AG10803 (cell line): Measurements from ENCODE around the gene MIOS.

Source experiments
- DNase-seq: peaks from one replicate; pipeline ENCODE4 v3.0.0; 2010; ENCODE audit warnings: low read depth
- H3K4me3 ChIP-seq: 2 replicates; pipeline ENCODE4 v1.5.1; 2011; ENCODE audit warnings: mild to moderate bottlenecking, low read length, control low read depth
- TF ChIP-seq, protein P1 (sequence below): conservative IDR thresholded peaks from 2 replicates; pipeline ENCODE4 v1.5.1; 2011; ENCODE audit warnings: mild to moderate bottlenecking, low read length, control low read depth, inconsistent platforms

Gene MIOS

GRCh38 chr7:7620236-7620635 is 53.6 kb downstream of the MIOS start:
- DNase-seq, result no peak
- no peak overlapping the region for H3K4me3 ChIP-seq
- TF ChIP-seq, protein P1, sequence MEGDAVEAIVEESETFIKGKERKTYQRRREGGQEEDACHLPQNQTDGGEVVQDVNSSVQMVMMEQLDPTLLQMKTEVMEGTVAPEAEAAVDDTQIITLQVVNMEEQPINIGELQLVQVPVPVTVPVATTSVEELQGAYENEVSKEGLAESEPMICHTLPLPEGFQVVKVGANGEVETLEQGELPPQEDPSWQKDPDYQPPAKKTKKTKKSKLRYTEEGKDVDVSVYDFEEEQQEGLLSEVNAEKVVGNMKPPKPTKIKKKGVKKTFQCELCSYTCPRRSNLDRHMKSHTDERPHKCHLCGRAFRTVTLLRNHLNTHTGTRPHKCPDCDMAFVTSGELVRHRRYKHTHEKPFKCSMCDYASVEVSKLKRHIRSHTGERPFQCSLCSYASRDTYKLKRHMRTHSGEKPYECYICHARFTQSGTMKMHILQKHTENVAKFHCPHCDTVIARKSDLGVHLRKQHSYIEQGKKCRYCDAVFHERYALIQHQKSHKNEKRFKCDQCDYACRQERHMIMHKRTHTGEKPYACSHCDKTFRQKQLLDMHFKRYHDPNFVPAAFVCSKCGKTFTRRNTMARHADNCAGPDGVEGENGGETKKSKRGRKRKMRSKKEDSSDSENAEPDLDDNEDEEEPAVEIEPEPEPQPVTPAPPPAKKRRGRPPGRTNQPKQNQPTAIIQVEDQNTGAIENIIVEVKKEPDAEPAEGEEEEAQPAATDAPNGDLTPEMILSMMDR, result no peak

GRCh38 chr7:7620644-7621210 is 54.0 kb downstream of the MIOS start:
- no peak overlapping the region for H3K4me3 ChIP-seq
- TF ChIP-seq, protein P1, result no peak
- no peak for DNase-seq

DNA sequence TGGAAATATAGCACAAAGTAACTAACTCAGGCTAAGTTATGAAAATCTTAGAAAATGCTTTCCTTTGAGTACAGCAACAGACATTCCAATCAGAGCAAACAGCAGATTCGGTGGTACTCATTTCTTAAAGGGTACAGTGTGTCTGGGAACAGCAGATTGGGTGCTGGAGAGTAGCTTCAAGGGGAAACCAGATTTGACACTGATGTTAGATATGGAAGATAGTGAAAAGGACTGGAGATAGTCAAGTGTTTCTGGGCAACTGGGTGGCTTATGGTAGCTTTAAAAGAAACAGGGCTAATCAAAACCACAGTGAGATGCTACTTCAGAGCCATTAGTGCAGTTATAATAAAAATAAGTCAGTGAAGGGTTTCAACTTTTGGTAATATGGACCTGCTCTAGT is 61.8 kb downstream of the MIOS start:
- no peak for DNase-seq
- H3K4me3 ChIP-seq, result no peak overlapping the region
- TF ChIP-seq, protein P1, result no peak

DNA sequence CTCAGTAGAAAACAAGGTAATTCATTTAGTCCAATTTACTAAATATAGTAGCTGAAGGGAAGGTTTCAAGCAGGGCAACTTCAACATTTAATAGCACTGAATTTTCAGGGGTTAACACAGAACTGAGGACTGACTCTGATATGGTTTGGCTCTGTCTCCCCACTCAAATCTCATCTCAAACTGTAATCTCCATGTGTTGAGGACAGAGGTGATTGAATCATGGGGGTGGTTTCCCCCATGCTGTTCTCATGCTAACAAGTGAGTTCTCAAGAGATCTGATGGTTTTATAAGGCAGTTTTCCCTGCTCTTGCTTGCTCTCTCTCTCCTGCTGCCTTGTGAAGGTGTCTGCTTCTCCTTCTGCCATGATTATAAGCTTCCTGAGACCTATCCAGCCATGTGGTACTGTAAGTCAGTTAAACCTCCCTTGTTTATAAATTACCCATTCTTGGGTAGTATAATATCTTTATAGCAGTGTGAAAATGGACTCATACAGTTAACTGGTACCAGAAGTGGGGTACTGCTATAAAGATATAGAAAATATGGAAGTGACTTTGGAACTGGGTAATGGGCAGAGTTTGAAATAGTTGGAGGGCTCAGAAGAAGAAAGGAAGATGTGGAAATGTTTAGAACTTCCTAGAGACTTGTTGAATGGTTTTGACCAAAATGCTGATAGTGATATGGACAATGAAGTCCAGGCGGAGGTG is 64.1 kb downstream of the MIOS start:
- TF ChIP-seq, protein P1, result no peak
- no peak overlapping the region for H3K4me3 ChIP-seq
- no peak for DNase-seq

GRCh38 chr7:7639421-7639820 is 72.7 kb downstream of the MIOS start:
- TF ChIP-seq, protein P1, result no peak
- DNase-seq, result no peak

DNA sequence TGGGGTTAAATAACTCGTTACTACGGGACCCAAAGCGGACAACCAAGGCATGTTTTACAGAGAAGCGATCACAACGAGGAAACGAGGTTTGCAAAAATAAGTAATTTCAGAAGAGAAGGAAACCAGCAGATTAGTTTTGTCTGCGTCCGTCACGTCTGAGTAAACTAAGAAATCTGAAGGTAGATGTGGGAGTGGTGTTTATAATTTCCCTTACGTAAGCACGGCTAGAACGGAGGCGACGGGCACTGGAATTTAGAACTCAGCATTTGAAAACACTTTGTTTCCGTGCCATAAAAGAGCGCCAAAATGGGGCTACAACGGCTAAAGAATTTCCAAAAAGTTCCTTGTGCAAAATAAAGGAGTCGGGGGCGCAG is 73.2 kb downstream of the MIOS start:
- DNase-seq, result peak; percentile 4
- TF ChIP-seq, protein P1, result no peak
- peak overlapping the region; percentile 92 for H3K4me3 ChIP-seq

More at GRCh38 chr7:7639421-7639820, 72.7 kb downstream of the MIOS start:
- peak overlapping the region; percentile 92 for H3K4me3 ChIP-seq
